SK-N-SH treated with all-trans-retinoic acid at 6 μM for 48 hours (cell line): Measurements from ENCODE around the gene TSHZ2.

Source experiments
- ATAC-seq: fragments of 200-7000 bp; cut with Tn5 transposase; 3 replicates; pipeline ENCODE4 v1.9.1; 2020; ENCODE audit warnings: mild to moderate bottlenecking, moderate library complexity
- BACH2 ChIP-seq: fragments of 250-450 bp; sonication (Bioruptor Pico); IDR thresholded peaks from 2 replicates; pipeline ENCODE4 v1.9.0; 2021; ENCODE audit warnings: mild to moderate bottlenecking, borderline replicate concordance
- CREB5 ChIP-seq: fragments of 250-450 bp; sonication (Bioruptor Pico); IDR thresholded peaks from 2 replicates; pipeline ENCODE4 v1.5.1; 2020; ENCODE audit warnings: low read depth, mild to moderate bottlenecking, moderate library complexity
- CSDC2 ChIP-seq: fragments of 250-450 bp; sonication (Bioruptor Pico); IDR thresholded peaks from 2 replicates; pipeline ENCODE4 v1.5.0; 2020; ENCODE audit warnings: mild to moderate bottlenecking, moderate library complexity
- CSRNP3 ChIP-seq: fragments of 250-450 bp; sonication (Bioruptor Pico); IDR thresholded peaks from 2 replicates; pipeline ENCODE4 v1.5.1; 2021; ENCODE audit warnings: mild to moderate bottlenecking, moderate library complexity
- ESRRG ChIP-seq: fragments of 250-450 bp; sonication (Bioruptor Pico); IDR thresholded peaks from 2 replicates; pipeline ENCODE4 v1.6.1; 2021; ENCODE audit warnings: mild to moderate bottlenecking
- ISL1 ChIP-seq: fragments of 250-450 bp; sonication (Bioruptor Pico); IDR thresholded peaks from 2 replicates; pipeline ENCODE4 v2.1.2; 2022; ENCODE audit warnings: mild to moderate bottlenecking, moderate library complexity
- PATZ1 ChIP-seq: fragments of 250-450 bp; sonication (Bioruptor Pico); IDR thresholded peaks from 2 replicates; pipeline ENCODE4 v1.8.0; 2020; ENCODE audit warnings: mild to moderate bottlenecking, moderate library complexity, borderline replicate concordance
- POU6F1 ChIP-seq: fragments of 250-450 bp; sonication (Bioruptor Pico); IDR thresholded peaks from 2 replicates; pipeline ENCODE4 v1.8.0; 2021; ENCODE audit warnings: low read depth, mild to moderate bottlenecking, moderate library complexity, borderline replicate concordance
- PPARA ChIP-seq: fragments of 250-450 bp; sonication (Bioruptor Pico); IDR thresholded peaks from 2 replicates; pipeline ENCODE4 v1.5.0; 2020; ENCODE audit warnings: mild to moderate bottlenecking, borderline replicate concordance
- RARB ChIP-seq: fragments of 250-450 bp; sonication (Bioruptor Pico); IDR thresholded peaks from 2 replicates; pipeline ENCODE4 v1.8.0; 2021; ENCODE audit warnings: mild to moderate bottlenecking, moderate library complexity
- TCF4 ChIP-seq: fragments of 250-450 bp; sonication (Bioruptor Pico); IDR thresholded peaks from 2 replicates; pipeline ENCODE4 v1.8.0; 2021; ENCODE audit warnings: mild to moderate bottlenecking, moderate library complexity, borderline replicate concordance
- TOX ChIP-seq: fragments of 250-450 bp; sonication (Bioruptor Pico); IDR thresholded peaks from 2 replicates; pipeline ENCODE4 v1.8.0; 2021; ENCODE audit warnings: mild to moderate bottlenecking, moderate library complexity, borderline replicate concordance
- TSHZ2 ChIP-seq: fragments of 250-450 bp; sonication (Bioruptor Pico); IDR thresholded peaks from 2 replicates; pipeline ENCODE4 v1.5.0; 2020; ENCODE audit warnings: mild to moderate bottlenecking, moderate library complexity
- ZFP3 ChIP-seq: fragments of 250-450 bp; sonication (Bioruptor Pico); IDR thresholded peaks from 2 replicates; pipeline ENCODE4 v1.5.0; 2020; ENCODE audit warnings: mild to moderate bottlenecking, moderate library complexity
- ZFP30 ChIP-seq: fragments of 450-650 bp; formaldehyde crosslinking; IDR thresholded peaks from 2 replicates; pipeline ENCODE4 v1.5.0; 2022; ENCODE audit warnings: mild to moderate bottlenecking, moderate library complexity
- ZNF565 ChIP-seq: fragments of 450-650 bp; formaldehyde crosslinking; conservative IDR thresholded peaks from 2 replicates; pipeline ENCODE4 v1.5.0; 2020; ENCODE audit warnings: low read depth, mild to moderate bottlenecking, moderate library complexity
- ZNF70 ChIP-seq: fragments of 450-650 bp; formaldehyde crosslinking; IDR thresholded peaks from 2 replicates; pipeline ENCODE4 v1.5.0; 2020; ENCODE audit warnings: mild to moderate bottlenecking, moderate library complexity
- ZNF8 ChIP-seq: fragments of 450-650 bp; formaldehyde crosslinking; IDR thresholded peaks from 2 replicates; pipeline ENCODE4 v1.5.0; 2020; ENCODE audit warnings: mild to moderate bottlenecking, moderate library complexity

Gene TSHZ2

GRCh38 chr20:53079828-53080686 lies 107.9 kb downstream of the TSHZ2 start:
- no peak for ATAC-seq
- TF ChIP-seq PPARA (CRISPR knock-in tag) (no peak), ZFP30 (CRISPR knock-in tag) (0 out of 2 replicates have a peak, but pooled peaks have one; percentile 22), TCF4 (CRISPR knock-in tag) (peak; percentile 79)

GRCh38 chr20:53080687-53080962 lies 108.5 kb downstream of the TSHZ2 start:
- no peak for TF ChIP-seq TCF4 (CRISPR knock-in tag)
- no peak for TF ChIP-seq PPARA (CRISPR knock-in tag)
- no peak for TF ChIP-seq ZNF565 (CRISPR knock-in tag)
- no peak for TF ChIP-seq ISL1 (CRISPR knock-in tag)
- no peak for TF ChIP-seq BACH2 (CRISPR knock-in tag)
- TF ChIP-seq TOX (CRISPR knock-in tag), result no peak
- no peak for TF ChIP-seq POU6F1
- TF ChIP-seq ZFP3, result no peak
- ATAC-seq, result no peak

- no peak for ATAC-seq
- TF ChIP-seq CSRNP3 (CRISPR knock-in tag), result no peak
- TF ChIP-seq CSDC2, result no peak
- no peak for TF ChIP-seq ESRRG (CRISPR knock-in tag)
- TF ChIP-seq ZNF70, result no peak
- no peak for TF ChIP-seq ZNF8 (CRISPR knock-in tag)
- TF ChIP-seq TCF4 (CRISPR knock-in tag), result no peak
These were observed 109.1 kb downstream of the TSHZ2 start for GRCh38 chr20:53080969-53081871.

GRCh38 chr20:53081916-53082863 lies 110.0 kb downstream of the TSHZ2 start:
- TF ChIP-seq CREB5 (no peak), ZFP3 (no peak), RARB (CRISPR knock-in tag) (no peak), PATZ1 (CRISPR knock-in tag) (no peak)
- no peak for ATAC-seq

GRCh38 chr20:53083411-53083810 lies 111.3 kb downstream of the TSHZ2 start:
- ATAC-seq, result no peak
- TF ChIP-seq TSHZ2 (no peak), TCF4 (CRISPR knock-in tag) (peak; percentile 70; the same call in 1 of the 2 replicates)
